GM21576 (cell line): ENCODE data around the gene LRP4.

ENCODE experiments used
- ATAC-seq: cut with Tn5 transposase; IDR thresholded peaks from one replicate; pipeline ENCODE4 v1.9.1; 2021; ENCODE audit warnings: mild to moderate bottlenecking, moderate library complexity; ENCODE audit not compliant: unreplicated experiment

LRP4 gene

GRCh38 chr11:46896719-46897406, 21.5 kb downstream of the LRP4 start:
- ATAC-seq = no peak

- no peak for ATAC-seq
These were observed 22.5 kb downstream of the LRP4 start for GRCh38 chr11:46895821-46896220.

- ATAC-seq = no peak
These were observed 23.4 kb downstream of the LRP4 start for GRCh38 chr11:46894961-46895360.

- no peak for ATAC-seq
These were observed 23.8 kb downstream of the LRP4 start for GRCh38 chr11:46894506-46894905.

- ATAC-seq = no peak
These were observed 25.5 kb downstream of the LRP4 start for GRCh38 chr11:46892838-46893237.

- no peak for ATAC-seq
These were observed 26.2 kb downstream of the LRP4 start for GRCh38 chr11:46892109-46892508.

GRCh38 chr11:46890665-46891064, 27.7 kb downstream of the LRP4 start:
- no peak for ATAC-seq

- ATAC-seq = no peak
These were observed 28.5 kb downstream of the LRP4 start for GRCh38 chr11:46889689-46890475.

GRCh38 chr11:46889251-46889650, 29.1 kb downstream of the LRP4 start:
- ATAC-seq = no peak

- no peak for ATAC-seq
These were observed 29.7 kb downstream of the LRP4 start for GRCh38 chr11:46888636-46889035.

GRCh38 chr11:46886211-46886610, 32.1 kb downstream of the LRP4 start:
- ATAC-seq = no peak

GRCh38 chr11:46879056-46879585, 39.2 kb downstream of the LRP4 start:
- no peak for ATAC-seq

- no peak for ATAC-seq
These were observed 40.8 kb downstream of the LRP4 start for GRCh38 chr11:46877580-46877979.

- ATAC-seq = no peak
These were observed 41.9 kb downstream of the LRP4 start for GRCh38 chr11:46876471-46876870.

- no peak for ATAC-seq
These were observed 43.8 kb downstream of the LRP4 start for GRCh38 chr11:46874586-46874985.

GRCh38 chr11:46868912-46869311, 49.4 kb downstream of the LRP4 start:
- no peak for ATAC-seq

- ATAC-seq = no peak
These were observed 53.0 kb downstream of the LRP4 start for GRCh38 chr11:46865340-46865739.

GRCh38 chr11:46860218-46860617, 58.1 kb downstream of the LRP4 start:
- ATAC-seq = no peak

GRCh38 chr11:46858920-46859546, 59.3 kb downstream of the LRP4 start:
- no peak for ATAC-seq

- no peak for ATAC-seq
These were observed 60.7 kb downstream of the LRP4 start for GRCh38 chr11:46857666-46858065.

- ATAC-seq = no peak
These were observed 61.6 kb downstream of the LRP4 start for GRCh38 chr11:46856605-46857343.
